Measurements from ENCODE around the gene ENHO. TPM values are rescaled to one million over a fixed set of nuclear protein-coding genes. Genes with fewer than 3 reads are reported as not detected.

The ENHO gene
- total RNA-seq, 1 donor from 2014 or later, result 0.59 TPM

- Histone ChIP-seq H3K4me3 (no peak overlapping the region), H3K4me1 (no peaks in the 10 kb centered on the region), H3K9me3 (no peaks in the 10 kb centered on the region), H3K27me3 (ENCODE audit: low read depth) (peaks cover 26% of the 10 kb centered on the region), H3K36me3 (no peaks in the 10 kb centered on the region), H3K27ac (no peak overlapping the region)
- no peak for TF ChIP-seq CTCF (IDR thresholded peaks at IDR 0.05)
- intact Hi-C loops (cut with DNase I), result no loop called here
- DNase-seq, result no peak
- no peak for ATAC-seq
Observed at GRCh38 chr9:34568774-34569173, 46.0 kb upstream of the ENHO start.

GRCh38 chr9:34568133-34568532, 45.3 kb upstream of the ENHO start:
- no peaks in the 10 kb centered on the region for H3K4me1 ChIP-seq
- H3K27me3 ChIP-seq (ENCODE audit: low read depth), result peaks cover 33% of the 10 kb centered on the region
- intact Hi-C loops (cut with DNase I), result no loop called here
- no peak overlapping the region for H3K4me3 ChIP-seq
- TF ChIP-seq CTCF (IDR thresholded peaks at IDR 0.05), result no peak
- H3K27ac ChIP-seq, result no peak overlapping the region
- no peaks in the 10 kb centered on the region for H3K9me3 ChIP-seq
- DNase-seq, result no peak
- no peak for ATAC-seq
- H3K36me3 ChIP-seq, result no peaks in the 10 kb centered on the region

GRCh38 chr9:34566972-34567371, 44.2 kb upstream of the ENHO start:
- H3K27me3 ChIP-seq (ENCODE audit: low read depth), result peaks cover 36% of the 10 kb centered on the region
- no peaks in the 10 kb centered on the region for H3K9me3 ChIP-seq
- no peaks in the 10 kb centered on the region for H3K4me1 ChIP-seq
- ATAC-seq (no peak), DNase-seq (no peak)
- TF ChIP-seq CTCF (IDR thresholded peaks at IDR 0.05), result no peak
- intact Hi-C loops (cut with DNase I), result no loop called here
- H3K36me3 ChIP-seq, result no peaks in the 10 kb centered on the region
- no peak overlapping the region for H3K4me3 ChIP-seq
- no peak overlapping the region for H3K27ac ChIP-seq

GRCh38 chr9:34566322-34566721, 43.5 kb upstream of the ENHO start:
- Histone ChIP-seq H3K27ac (no peak overlapping the region), H3K9me3 (no peaks in the 10 kb centered on the region), H3K36me3 (no peaks in the 10 kb centered on the region), H3K4me1 (no peaks in the 10 kb centered on the region), H3K27me3 (ENCODE audit: low read depth) (peaks cover 40% of the 10 kb centered on the region), H3K4me3 (no peak overlapping the region)
- intact Hi-C loops (cut with DNase I), result no loop called here
- ATAC-seq (no peak), DNase-seq (no peak)
- no peak for TF ChIP-seq CTCF (IDR thresholded peaks at IDR 0.05)

GRCh38 chr9:34565856-34566255, 43.1 kb upstream of the ENHO start:
- H3K4me1 ChIP-seq, result peaks cover 2% of the 10 kb centered on the region
- TF ChIP-seq CTCF (IDR thresholded peaks at IDR 0.05), result no peak
- intact Hi-C loops (cut with DNase I), result no loop called here

GRCh38 chr9:34564617-34565016, 41.8 kb upstream of the ENHO start:
- ATAC-seq (no peak), DNase-seq (no peak)
- Histone ChIP-seq H3K4me3 (no peak overlapping the region), H3K27ac (no peak overlapping the region), H3K36me3 (no peaks in the 10 kb centered on the region), H3K9me3 (no peaks in the 10 kb centered on the region), H3K27me3 (ENCODE audit: low read depth) (peaks cover 56% of the 10 kb centered on the region), H3K4me1 (peaks cover 15% of the 10 kb centered on the region)
- TF ChIP-seq CTCF (IDR thresholded peaks at IDR 0.05), result no peak
- intact Hi-C loops (cut with DNase I), result no loop called here

More at GRCh38 chr9:34565856-34566255, 43.1 kb upstream of the ENHO start:
- Histone ChIP-seq H3K27ac (no peak overlapping the region), H3K27me3 (ENCODE audit: low read depth) (peaks cover 43% of the 10 kb centered on the region), H3K36me3 (no peaks in the 10 kb centered on the region), H3K9me3 (no peaks in the 10 kb centered on the region), H3K4me3 (no peak overlapping the region)
- ATAC-seq, result no peak
- no peak for DNase-seq
